LNCAP (cell line): ENCODE data around the gene KLHL41.

Source experiments
- TF ChIP-seq, protein P1 (sequence below): fragments of 450-650 bp; IDR thresholded peaks from 2 replicates; pipeline ENCODE4 v1.5.1; 2017; ENCODE audit warnings: mild to moderate bottlenecking

The KLHL41 gene

DNA sequence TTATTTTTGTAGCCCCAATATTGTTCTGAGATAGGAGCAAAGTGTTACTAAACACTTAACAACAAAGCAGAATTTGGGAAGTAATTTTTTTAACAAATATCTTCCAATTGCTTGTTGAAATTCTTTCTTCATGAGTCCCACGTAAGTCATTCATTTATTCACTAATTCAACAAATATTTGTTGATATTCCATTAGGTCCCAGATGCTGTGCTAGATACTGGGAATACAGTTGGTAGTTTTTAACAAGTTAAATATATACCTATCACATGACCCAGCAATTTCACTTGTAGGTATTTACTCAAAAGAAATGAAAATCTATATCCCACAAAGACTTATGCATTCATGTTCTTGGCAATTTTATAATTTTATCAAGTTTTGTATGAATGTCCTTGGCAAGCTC is 37.3 kb upstream of the KLHL41 start:
- TF ChIP-seq, protein P1, sequence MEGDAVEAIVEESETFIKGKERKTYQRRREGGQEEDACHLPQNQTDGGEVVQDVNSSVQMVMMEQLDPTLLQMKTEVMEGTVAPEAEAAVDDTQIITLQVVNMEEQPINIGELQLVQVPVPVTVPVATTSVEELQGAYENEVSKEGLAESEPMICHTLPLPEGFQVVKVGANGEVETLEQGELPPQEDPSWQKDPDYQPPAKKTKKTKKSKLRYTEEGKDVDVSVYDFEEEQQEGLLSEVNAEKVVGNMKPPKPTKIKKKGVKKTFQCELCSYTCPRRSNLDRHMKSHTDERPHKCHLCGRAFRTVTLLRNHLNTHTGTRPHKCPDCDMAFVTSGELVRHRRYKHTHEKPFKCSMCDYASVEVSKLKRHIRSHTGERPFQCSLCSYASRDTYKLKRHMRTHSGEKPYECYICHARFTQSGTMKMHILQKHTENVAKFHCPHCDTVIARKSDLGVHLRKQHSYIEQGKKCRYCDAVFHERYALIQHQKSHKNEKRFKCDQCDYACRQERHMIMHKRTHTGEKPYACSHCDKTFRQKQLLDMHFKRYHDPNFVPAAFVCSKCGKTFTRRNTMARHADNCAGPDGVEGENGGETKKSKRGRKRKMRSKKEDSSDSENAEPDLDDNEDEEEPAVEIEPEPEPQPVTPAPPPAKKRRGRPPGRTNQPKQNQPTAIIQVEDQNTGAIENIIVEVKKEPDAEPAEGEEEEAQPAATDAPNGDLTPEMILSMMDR = no peak

DNA sequence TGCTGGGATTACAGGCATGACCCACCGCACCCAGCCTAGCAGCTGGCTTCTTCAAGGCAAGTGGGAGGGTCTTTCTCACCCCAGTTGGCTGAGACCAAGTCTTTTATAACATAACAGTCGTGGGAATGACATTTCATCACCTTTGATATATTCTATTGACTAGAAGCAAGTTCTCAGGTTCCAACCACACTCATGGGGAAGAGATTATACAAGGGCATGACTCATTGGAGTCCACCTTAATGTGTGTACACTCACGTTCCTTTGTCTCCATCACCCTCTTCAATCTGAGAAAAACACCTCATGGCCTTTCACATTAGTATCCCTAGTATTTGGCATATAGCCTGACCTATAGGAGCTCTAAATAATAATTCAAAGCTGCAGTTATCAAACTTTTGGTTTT is 33.0 kb upstream of the KLHL41 start:
- TF ChIP-seq, protein P1 = no peak

DNA sequence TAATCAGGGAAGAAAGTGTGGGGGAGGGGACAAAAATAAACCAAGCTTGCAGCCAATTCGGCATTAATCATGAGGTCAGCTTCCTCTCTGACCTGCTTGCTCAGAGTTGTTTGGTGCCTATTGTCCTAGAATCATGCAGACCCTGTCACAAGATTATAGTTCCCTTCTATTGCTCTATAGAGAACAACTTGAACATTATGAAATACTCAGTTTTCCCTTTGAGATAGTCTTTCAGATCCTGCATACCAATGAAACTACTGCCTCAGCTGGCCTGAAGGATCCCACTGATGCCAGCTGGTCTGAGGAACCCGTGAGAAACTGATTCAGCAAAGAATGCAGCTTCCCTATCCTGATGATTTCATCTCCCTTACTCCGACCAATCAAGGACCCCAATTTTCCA is 31.2 kb upstream of the KLHL41 start:
- TF ChIP-seq, protein P1 = no peak

DNA sequence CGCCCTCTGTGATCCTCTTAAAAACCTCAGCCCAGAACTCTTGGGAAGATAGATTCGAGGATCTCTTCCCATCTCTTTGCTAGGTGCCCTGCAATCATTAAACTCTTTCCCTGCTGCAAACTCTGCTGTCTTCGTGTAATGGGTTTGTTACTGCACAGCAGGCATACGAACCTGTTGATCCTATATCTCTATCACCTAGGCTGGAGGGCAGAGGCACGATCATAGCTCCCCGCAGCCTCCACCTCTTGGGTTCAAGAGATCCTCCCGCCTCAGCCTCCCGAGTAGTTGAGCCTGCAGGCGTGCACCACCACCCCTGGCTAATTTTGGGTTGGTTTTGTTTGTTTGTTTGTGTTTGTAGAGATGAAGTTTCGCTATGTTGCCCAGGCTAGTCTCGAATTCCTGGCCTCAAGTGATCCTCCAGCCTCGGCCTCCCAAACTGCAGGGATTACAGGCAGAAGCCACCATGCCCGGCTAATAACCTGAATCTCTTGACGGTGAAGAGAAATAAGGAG is 30.7 kb upstream of the KLHL41 start:
- TF ChIP-seq, protein P1 = no peak

DNA sequence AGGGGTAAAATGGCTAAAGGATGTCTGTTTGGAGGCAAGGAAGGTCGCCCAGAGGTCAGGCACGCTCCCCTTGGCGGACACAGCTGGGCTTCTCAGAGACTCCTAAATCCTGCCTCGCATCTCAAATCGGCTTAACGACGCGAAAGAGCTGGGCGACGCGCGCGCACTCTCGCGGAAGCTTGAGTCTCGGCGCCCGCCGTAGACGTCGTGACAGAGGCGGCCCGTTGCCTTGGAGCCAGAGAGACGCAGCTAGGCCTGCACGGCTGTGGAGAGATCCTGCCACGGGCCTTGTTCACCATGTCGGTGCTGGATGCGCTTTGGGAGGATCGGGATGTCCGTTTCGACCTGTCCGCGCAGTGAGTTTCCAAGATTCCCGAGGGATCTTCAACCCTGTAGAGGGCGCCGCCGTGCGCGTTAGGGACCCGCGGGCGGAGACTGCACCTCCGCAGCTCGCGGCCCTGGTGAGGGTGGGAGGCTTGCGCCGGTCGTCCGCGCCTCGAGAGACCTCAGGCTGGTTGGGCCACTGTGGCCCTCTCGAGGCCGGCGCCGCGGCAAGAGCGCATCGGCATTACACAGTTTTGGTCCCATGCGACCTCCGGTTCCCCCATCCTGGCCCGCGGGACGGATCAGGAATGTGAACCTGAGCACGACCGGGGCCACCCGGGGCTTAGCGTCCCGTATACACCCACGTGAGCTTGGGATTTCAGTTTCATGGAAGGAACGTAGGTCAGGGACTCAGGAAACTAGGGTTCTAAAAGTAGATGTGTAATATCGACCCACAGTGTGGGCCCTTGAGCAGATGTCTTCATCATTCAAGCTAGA is 30.0 kb upstream of the KLHL41 start, which contains the start of gene BBS5:
BBS5 (plus strand) TSS at position 238 of the 822 bp plus-strand sequence; CDS start at position 298, 60 bp downstream.
- TF ChIP-seq, protein P1 = peak; percentile 52

DNA sequence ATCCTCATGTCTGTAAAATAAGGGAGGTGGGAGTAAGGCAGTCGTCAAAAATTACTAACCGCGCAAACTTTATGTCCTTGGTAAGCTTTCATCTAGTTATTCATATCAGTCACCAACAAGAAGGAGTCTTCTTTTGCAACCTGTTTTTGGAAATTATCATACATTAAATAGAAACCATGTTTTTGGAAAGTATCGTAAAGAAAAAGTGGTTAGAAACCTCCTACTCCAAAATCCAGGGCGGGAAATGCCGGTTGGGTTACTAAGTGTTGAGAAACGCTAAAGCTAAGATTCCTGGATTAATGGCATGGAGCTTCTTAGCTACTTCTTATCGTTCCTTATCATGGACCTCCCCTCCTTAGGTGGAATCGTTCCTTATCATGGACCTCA is 29.4 kb upstream of the KLHL41 start:
- TF ChIP-seq, protein P1 = no peak

DNA sequence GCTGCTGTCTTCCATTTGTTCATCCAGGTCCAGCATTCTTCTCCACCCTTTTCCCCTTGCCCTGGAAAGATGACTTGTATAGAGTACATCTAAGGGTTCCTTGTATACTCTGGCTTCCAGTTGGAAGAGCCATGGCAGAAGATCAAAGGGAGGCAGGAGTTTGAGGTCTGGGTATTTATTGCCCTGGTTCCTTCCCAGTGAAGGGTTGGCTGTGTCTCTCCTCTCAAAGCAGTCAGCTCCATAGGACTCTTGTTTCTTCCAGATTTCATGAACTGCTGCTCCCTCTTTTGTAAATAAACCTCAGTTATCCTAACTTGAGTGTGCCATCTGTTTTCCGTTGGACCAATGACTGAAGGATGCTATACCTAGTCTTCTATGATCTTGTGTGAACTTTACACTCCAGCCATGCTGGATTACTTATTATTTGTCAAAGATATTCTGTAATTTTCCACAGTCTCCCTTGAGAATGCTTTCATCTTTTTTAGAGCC is 23.8 kb upstream of the KLHL41 start:
- TF ChIP-seq, protein P1 = no peak
